ENCODE measurements around the gene PLXNB2. TPM values are rescaled to one million over a fixed set of nuclear protein-coding genes. Genes with fewer than 3 reads are reported as not detected.
"Not testable (repeated sequence)": the region's sequence is repeated elsewhere in the genome, so short reads cannot be mapped to it uniquely, and the experiment has no call there.

PLXNB2 gene
- total RNA-seq, 4 donors from 2014 or later: 105 to 199 (median 155) TPM

GRCh38 chr22:50326956-50327710 lies 19.7 kb upstream of the PLXNB2 start, which contains the start of gene DENND6B:
DENND6B (minus strand) TSS chr22:50327012; CDS start chr22:50326988, 24 bp downstream.
- TF ChIP-seq CTCF (IDR thresholded peaks at IDR 0.05): no peak
- TF ChIP-seq POLR2A (IDR thresholded peaks at IDR 0.05): no peak
- intact Hi-C loops (cut with DNase I; ENCODE audit: low total_unique reads): loop anchor here (10.0 kb wide), 1 partner anchor 52 kb away; the partner anchor contains the start of gene MAPK11
- peak within 1 kb of the TSS; percentile 56 for H3K4me3 ChIP-seq (ENCODE audit: low read depth, poor library complexity, severe bottlenecking)
- WGBS, 2 donors: 1 to 4% methylated on average over 7 to 29 of the region's 105 CpGs
- peak in 1 of 2 donors; percentile 94 for DNase-seq (ENCODE audit: low spot score in 2 of 2)

- 22 to 28% methylated on average over 25 to 34 of the region's 56 CpGs for WGBS, 2 donors
- H3K4me3 ChIP-seq (ENCODE audit: low read depth, poor library complexity, severe bottlenecking): peak overlapping the region; percentile 53
- TF ChIP-seq POLR2A (IDR thresholded peaks at IDR 0.05): no peak
- no peak for TF ChIP-seq CTCF (IDR thresholded peaks at IDR 0.05)
- DNase-seq (ENCODE audit: low spot score in 2 of 2): no peak
- intact Hi-C loops (cut with DNase I; ENCODE audit: low total_unique reads): loop anchor here (10.0 kb wide), 1 partner anchor 52 kb away; the partner anchor contains the start of gene MAPK11
Observed at GRCh38 chr22:50326225-50326955, 18.9 kb upstream of the PLXNB2 start.

- intact Hi-C loops (cut with DNase I; ENCODE audit: low total_unique reads): loop anchor here (10.0 kb wide), 1 partner anchor 51 kb away; the partner anchor contains the start of gene MAPK11
- H3K4me3 ChIP-seq (ENCODE audit: low read depth, poor library complexity, severe bottlenecking): no peak overlapping the region
- no peak for DNase-seq (ENCODE audit: low spot score in 2 of 2)
- WGBS, 2 donors: 78 to 89% methylated on average over 12 to 19 of the region's 19 CpGs
- no peak for TF ChIP-seq CTCF (IDR thresholded peaks at IDR 0.05)
Observed at GRCh38 chr22:50325444-50326224, 18.2 kb upstream of the PLXNB2 start.

- no peak for TF ChIP-seq POLR2A (IDR thresholded peaks at IDR 0.05)
- TF ChIP-seq CTCF (IDR thresholded peaks at IDR 0.05): no peak
- DNase-seq (ENCODE audit: low spot score in 2 of 2): no peak
- 92 to 95% methylated on average over 5 of the region's 5 CpGs for WGBS, 2 donors
- intact Hi-C loops (cut with DNase I; ENCODE audit: low total_unique reads): loop anchor here (10.0 kb wide), 1 partner anchor 49 kb away; the partner anchor contains the start of gene MAPK11
- no peak overlapping the region for H3K4me3 ChIP-seq (ENCODE audit: low read depth, poor library complexity, severe bottlenecking)
Observed at GRCh38 chr22:50323900-50324299, 16.5 kb upstream of the PLXNB2 start.

- H3K4me3 ChIP-seq (ENCODE audit: low read depth, poor library complexity, severe bottlenecking); DNase-seq (ENCODE audit: low spot score in 2 of 2): not testable (repeated sequence)
- 89 to 90% methylated on average over 10 of the region's 10 CpGs for WGBS, 2 donors
- intact Hi-C loops (cut with DNase I; ENCODE audit: low total_unique reads): loop anchor here (10.0 kb wide), 1 partner anchor 48 kb away; the partner anchor contains the start of gene MAPK11
Observed at GRCh38 chr22:50322382-50323104, 15.1 kb upstream of the PLXNB2 start.

All from lower leg skin (tissue), 4 donors.